OCI-LY7 (cell line): ENCODE results near the gene PPM1A.

Experiments
- EZH2phosphoT487 ChIP-seq: fragments of 200-600 bp; sonication (generic); IDR thresholded peaks from 2 replicates; pipeline ENCODE4 v1.6.1; 2018; ENCODE audit warnings: low read depth, borderline replicate concordance, mild to moderate bottlenecking, mixed run types, antibody characterized with exemption, low read length, moderate library complexity, mixed read lengths
- TF ChIP-seq, protein P1 (sequence below): fragments of 200-600 bp; sonication (generic); conservative IDR thresholded peaks from 2 replicates; pipeline ENCODE4 v1.5.1; 2014; ENCODE audit warnings: mild to moderate bottlenecking, antibody characterized with exemption, low read length, moderate library complexity, mixed read lengths

DNA sequence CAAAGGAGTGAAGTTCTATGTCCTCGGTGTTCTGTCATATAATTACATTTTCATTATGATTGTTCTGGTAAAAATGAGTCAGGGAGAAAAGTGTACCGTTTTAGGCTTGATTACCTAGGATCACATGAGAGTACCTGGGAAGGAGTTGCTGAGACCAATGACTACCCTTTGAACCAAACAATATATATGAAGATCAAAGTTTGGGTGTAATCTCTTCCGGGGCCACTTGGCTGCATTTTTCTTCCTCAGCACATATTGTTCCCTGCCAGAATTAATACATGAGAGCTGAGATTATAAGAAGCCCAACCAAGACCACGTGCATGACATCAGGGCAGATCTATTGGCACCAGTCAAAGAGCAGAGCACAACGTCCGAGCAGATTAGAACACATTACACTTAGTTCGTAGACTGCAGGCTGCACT, 42.8 kb upstream of the PPM1A start:
- TF ChIP-seq, protein P1, sequence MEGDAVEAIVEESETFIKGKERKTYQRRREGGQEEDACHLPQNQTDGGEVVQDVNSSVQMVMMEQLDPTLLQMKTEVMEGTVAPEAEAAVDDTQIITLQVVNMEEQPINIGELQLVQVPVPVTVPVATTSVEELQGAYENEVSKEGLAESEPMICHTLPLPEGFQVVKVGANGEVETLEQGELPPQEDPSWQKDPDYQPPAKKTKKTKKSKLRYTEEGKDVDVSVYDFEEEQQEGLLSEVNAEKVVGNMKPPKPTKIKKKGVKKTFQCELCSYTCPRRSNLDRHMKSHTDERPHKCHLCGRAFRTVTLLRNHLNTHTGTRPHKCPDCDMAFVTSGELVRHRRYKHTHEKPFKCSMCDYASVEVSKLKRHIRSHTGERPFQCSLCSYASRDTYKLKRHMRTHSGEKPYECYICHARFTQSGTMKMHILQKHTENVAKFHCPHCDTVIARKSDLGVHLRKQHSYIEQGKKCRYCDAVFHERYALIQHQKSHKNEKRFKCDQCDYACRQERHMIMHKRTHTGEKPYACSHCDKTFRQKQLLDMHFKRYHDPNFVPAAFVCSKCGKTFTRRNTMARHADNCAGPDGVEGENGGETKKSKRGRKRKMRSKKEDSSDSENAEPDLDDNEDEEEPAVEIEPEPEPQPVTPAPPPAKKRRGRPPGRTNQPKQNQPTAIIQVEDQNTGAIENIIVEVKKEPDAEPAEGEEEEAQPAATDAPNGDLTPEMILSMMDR = no peak
- TF ChIP-seq EZH2phosphoT487 = no peak
